HG03280 (cell line): ENCODE results near the gene CTLA4.

ENCODE experiments used
- ATAC-seq: cut with Tn5 transposase; IDR thresholded peaks from one replicate; pipeline ENCODE4 v1.9.1; 2021; ENCODE audit warnings: mild to moderate bottlenecking, moderate library complexity; ENCODE audit not compliant: unreplicated experiment

The CTLA4 gene

DNA sequence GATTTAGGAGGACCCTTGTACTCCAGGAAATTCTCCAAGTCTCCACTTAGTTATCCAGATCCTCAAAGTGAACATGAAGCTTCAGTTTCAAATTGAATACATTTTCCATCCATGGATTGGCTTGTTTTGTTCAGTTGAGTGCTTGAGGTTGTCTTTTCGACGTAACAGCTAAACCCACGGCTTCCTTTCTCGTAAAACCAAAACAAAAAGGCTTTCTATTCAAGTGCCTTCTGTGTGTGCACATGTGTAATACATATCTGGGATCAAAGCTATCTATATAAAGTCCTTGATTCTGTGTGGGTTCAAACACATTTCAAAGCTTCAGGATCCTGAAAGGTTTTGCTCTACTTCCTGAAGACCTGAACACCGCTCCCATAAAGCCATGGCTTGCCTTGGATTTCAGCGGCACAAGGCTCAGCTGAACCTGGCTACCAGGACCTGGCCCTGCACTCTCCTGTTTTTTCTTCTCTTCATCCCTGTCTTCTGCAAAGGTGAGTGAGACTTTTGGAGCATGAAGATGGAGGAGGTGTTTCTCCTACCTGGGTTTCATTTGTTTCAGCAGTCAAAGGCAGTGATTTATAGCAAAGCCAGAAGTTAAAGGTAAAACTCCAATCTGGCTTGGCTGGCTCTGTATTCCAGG lies at the start of gene CTLA4:
TSS of gene CTLA4 (plus strand) at position 211 of the 640 bp plus-strand sequence. CDS start at position 383, 172 bp downstream.
- ATAC-seq = no peak

DNA sequence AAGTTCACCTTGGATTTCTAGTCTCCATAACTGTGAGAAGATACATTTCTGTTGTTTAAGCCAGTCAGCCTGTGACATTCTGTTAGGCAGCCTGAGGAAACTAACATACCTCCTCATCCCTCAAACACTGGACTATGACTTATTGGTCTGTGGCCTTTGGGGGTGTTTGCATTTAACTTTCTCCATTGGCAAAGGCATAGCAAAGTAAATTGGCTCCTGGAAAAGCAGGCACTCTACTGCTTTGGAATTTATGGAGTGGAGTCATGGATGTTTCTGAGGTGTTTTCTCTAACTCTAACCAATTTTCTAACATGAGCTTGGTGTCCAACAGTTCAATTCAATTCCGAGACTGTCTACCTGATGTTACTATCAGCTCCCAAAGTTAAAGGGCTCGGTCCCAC lies 48.9 kb upstream of the CTLA4 start:
- ATAC-seq = no peak

DNA sequence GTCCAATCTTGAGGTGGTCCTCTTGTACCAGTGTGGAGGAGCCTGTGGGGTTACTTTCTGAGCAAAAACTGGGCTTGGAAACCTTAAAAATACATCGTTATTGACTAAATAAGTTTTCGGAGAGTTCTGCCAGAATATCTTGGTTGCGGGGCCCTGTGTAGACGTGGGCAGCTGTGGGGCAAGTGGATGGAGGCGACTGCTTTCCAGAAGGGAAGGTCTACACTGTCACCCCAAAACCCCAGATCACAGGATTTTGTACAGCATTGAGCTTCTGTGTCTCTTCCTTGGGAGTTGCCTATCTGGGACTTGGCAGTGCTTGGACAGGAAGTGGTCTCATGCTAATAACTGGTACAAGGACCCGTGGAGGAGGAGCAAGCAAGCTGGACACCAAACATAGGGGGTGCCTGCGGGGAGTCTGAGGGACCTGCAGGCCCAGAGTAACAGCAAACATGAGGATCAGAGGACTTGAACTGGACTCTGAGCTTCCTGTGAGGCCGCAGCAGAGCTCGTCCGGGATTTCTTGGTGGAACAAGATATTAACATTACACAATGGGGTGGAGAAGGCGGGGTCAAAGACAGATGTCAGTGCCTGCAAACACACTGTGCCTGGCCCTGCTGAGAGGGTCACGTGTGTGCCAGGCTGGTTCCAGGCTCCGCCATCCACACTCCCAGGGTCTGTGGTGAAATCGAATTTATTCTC lies 48.0 kb upstream of the CTLA4 start:
- no peak for ATAC-seq

- ATAC-seq = peak; percentile 71
Measured at GRCh38 chr2:203820969-203821368, 46.6 kb upstream of the CTLA4 start.

GRCh38 chr2:203822240-203822639 lies 45.3 kb upstream of the CTLA4 start:
- ATAC-seq = no peak

DNA sequence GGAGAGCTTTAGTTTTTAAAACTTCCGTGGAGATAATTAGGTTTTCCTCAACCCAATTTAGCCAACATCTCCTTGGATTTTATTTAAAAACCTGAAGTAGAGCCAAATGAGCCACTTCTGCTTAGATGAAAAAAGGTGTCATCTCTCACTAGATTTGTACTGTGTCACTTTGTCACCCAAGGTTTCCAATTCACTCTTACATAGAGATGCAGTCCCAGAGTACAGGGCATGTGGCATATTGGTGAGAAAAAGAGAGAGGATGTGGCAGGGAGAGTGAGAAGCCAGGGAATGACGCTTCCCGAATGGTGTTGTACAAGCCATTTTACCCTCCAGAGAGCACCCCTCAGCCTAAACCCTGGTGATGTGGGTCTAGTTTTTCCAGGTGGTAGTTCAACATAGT lies 44.4 kb upstream of the CTLA4 start:
- no peak for ATAC-seq

GRCh38 chr2:203824057-203824456 lies 43.5 kb upstream of the CTLA4 start:
- ATAC-seq = no peak

- no peak for ATAC-seq
Measured at GRCh38 chr2:203824603-203825002, 43.0 kb upstream of the CTLA4 start.

- ATAC-seq = no peak
Measured at GRCh38 chr2:203826704-203827103, 40.9 kb upstream of the CTLA4 start.

GRCh38 chr2:203830304-203831055 lies 37.1 kb upstream of the CTLA4 start:
- ATAC-seq = no peak

DNA sequence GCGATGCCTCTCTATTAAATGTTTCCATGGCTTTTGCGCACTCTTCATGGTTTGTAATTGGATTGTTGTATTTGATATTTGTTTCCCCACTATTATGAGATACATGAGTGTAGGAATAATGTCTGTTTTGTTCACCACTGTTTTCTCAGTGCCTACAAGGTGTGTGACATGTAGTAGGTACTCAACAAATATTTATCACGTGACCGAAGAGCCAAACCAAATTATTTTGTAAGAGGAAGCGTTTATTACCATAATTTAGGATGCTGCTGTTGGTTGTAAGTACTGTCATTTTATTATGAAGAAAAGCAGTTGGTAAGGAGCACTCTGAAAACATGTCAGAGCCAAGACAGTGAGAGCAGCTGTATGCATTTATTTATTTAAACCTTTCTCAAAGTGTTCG lies 32.2 kb upstream of the CTLA4 start:
- ATAC-seq = no peak

GRCh38 chr2:203835892-203836800 lies 31.4 kb upstream of the CTLA4 start:
- ATAC-seq = no peak

- ATAC-seq = no peak
Measured at GRCh38 chr2:203840655-203841205, 26.8 kb upstream of the CTLA4 start.

DNA sequence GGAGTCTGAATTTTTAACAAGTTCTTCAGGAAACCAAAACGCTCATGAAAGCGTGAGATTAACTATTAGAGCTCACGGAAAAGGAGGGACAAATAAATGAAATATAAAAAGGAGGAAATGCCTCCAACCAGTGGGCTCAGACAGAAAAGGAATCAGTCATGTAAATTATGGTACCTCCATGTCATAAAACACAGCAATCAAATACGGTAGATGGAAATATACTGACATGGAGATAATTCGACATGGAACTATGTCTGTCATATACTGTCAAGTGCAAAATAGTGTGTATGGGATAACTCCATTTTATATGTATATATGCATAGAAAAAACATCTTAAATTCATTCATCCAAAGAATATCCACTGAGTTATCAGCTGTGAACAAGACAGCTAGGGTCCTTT lies 25.9 kb upstream of the CTLA4 start:
- ATAC-seq = no peak

DNA sequence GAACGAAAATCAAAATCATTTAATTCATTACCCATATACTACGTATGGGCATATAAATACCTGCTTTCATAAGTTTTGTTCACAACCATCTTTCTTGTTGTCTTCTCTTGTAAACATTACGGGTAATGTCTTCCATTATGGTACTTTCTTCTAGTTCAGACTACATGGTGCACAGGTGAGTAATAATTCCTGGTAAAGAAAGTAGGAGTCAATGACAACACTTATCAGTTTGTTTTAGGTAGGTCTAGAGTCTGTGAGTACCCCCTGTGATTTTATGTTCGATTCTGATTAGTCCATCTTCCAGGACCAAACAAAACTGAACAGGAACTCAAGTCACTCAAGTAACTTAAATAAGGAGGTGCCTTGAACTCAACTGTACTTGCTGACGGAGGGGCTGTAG lies 25.2 kb upstream of the CTLA4 start:
- ATAC-seq = no peak

DNA sequence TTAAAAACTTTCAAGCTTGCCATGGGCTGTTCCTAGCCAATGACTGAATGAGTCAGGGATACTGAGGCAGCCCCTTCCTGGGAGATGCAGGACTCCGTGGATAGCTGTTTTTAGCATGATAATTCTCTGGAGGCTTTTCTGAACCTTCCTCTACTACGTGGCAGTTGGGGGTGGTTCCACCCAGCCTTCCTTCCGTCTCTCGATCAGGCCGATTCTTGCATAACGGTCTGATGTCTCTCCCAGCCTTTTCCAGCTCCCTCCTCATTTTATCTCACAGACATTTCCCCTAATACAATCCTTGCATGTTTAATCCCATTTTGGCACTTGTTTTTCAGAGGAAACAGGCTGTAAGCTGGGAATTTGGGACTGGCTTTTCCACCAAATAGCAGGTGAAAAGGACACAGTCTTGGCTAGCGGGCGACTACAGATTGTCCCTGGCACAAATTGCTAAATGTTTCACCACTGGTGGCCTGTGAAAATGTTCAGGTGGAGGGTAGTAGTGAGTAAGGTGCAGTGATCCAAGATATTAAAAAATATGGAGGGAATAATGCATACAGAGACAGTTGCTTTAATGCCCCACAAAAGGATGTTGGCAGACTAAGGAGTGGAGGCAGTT lies 21.0 kb upstream of the CTLA4 start:
- no peak for ATAC-seq

GRCh38 chr2:203849010-203849409 lies 18.6 kb upstream of the CTLA4 start:
- no peak for ATAC-seq

DNA sequence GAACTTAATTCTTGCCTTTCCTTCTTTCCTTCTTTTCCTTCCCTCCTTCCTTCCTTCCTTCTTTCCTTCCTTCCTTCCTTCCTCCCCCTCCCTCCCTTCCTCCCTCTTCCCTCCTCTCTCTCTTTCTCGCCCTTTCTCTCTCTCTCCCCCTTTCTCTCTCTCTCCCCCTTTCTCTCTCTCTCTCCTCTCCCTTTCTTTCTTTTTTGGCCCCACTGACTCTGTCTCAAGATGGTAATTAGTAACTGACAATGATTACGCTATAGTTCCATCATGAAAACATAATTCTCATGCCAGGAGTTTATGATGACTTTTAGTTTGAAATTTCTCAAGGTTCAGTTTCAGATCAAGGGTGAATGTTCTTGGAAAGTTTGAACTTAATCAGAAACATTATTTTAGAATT lies 14.8 kb upstream of the CTLA4 start:
- ATAC-seq = no peak

GRCh38 chr2:203853271-203853670 lies 14.3 kb upstream of the CTLA4 start:
- ATAC-seq = no peak

GRCh38 chr2:203853722-203854121 lies 13.8 kb upstream of the CTLA4 start:
- no peak for ATAC-seq
